ENCODE results near the gene RXFP1.

The RXFP1 gene

DNA sequence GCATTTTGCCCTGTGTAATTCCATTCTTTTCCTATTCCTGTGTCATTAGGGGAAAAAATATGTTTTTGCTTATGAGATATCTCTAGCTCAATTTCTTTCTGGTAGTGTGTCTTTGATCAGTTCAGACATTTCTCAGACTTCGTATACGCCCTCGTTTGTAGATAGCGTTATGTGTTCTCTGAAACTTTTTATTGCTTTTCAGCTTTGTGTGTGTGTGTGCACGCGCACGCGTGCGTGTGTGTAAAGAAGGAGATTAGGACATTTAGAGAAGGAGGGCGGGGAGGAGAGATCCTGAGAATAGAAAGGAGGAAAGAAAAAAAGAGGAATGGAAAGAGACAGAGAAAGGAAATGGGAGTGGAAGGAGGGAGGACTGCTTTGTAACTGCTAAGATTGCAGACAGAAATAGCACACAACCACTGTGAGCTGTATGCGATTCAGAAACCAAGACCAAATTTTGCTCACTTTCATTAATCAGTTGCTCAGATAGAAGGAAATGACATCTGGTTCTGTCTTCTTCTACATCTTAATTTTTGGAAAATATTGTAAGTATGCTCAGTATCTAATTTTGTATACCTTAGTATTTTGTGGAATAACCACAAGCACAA, at the start of gene RXFP1:
Gene RXFP1 (plus strand): TSS at position 399 of the 605 bp plus-strand sequence. CDS start 95 bp downstream, at position 494.
- DNase-seq = no peak

- no peak for DNase-seq
Observed at GRCh38 chr4:158481811-158482210, 39.9 kb upstream of the RXFP1 start.

DNA sequence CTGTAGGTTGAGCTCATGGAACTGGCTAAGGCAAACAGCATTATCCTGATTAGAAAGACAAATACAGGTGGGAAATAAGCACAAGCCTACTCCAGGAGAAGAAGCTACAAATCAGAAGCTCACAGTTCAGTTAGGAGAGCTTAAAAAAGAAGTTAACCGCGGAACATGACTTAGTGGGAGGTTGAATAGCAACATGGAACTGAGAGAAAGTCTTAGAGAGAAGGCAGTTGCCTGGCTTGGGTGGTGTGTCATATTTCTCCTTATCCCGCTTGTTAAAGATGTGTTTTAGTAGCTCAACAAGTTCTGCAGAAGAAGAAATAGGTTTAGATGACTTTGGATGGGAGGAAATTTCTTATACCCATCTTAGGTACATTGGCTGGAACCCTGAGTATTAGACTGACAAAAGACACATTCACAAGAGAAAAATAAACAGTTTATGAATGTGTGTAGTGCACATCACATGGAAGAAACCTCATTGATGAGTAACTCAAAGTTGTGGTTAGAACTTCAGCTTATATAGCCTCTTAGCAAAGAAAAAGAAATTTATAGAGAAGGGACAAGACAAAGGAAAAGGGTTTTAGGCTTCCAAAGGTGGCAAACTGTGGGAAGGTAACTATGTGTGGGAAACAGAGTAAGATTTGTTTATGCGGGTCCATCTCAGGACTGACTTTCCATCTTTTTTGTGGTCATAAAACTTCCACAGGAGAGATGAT, 37.4 kb upstream of the RXFP1 start:
- no peak for DNase-seq

GRCh38 chr4:158490629-158491028, 31.1 kb upstream of the RXFP1 start:
- DNase-seq = no peak

DNA sequence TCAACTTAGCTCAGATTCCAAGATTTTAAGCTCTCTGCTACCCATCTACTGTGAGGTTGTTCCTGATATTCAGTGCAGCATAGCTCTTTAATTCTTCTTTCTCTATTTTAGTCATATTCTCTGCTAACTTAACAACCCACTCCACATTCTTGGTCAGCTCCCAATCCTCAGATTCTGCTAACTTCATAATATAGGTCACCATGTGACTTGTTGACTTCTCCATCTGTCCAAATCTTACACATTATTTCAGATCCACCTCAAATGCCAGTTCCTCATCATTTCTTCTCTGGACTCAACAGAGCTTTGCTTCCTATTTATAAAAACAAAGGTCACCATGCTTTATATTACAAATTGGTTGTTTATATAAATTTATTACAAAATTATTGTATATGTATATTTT, 29.3 kb upstream of the RXFP1 start:
- no peak for DNase-seq

GRCh38 chr4:158496030-158496741, 25.5 kb upstream of the RXFP1 start:
- DNase-seq = no peak

DNA sequence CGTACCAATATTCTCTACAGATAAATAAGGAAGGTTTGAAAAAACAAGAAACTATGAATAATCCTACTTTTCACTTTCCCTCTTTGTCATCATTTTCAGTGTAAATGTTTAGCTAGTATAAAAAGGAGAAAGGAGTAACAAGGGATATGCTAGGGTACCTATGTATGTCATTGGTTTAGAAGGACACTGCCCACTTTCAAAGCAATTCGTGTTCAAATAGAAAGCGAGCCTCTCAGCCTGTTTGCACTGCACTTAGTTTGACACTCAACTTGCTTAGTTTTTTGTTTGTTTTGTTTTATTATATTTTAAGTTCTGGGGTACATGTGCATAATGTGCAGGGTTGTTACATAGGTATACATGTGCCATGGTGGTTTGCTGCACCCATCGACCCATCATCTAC, 21.6 kb upstream of the RXFP1 start:
- no peak for DNase-seq

GRCh38 chr4:158513256-158513655, 8.4 kb upstream of the RXFP1 start:
- peak; percentile 75 for DNase-seq

DNA sequence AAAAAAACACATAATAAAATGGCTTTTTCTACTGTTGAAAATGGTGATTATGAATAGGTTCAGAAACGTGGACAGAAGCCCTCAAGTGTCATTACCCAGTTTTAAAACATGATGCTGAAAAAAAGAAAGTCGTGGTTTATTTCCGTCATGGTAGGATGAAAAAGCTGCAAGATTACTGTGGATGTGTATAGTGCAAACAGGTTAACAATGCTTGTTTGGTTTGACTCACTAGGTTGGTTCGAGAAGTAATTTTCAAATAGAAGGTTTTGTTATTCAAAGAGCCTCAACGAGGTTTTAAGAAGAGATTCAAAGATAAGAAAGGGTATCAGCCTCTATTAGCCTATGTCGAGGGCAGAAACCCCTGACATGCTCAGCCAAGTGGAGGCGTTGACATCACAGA, 2.5 kb upstream of the RXFP1 start:
- no peak for DNase-seq

- DNase-seq = no peak
Observed at GRCh38 chr4:158523990-158524535, 2.4 kb downstream of the RXFP1 start.

DNA sequence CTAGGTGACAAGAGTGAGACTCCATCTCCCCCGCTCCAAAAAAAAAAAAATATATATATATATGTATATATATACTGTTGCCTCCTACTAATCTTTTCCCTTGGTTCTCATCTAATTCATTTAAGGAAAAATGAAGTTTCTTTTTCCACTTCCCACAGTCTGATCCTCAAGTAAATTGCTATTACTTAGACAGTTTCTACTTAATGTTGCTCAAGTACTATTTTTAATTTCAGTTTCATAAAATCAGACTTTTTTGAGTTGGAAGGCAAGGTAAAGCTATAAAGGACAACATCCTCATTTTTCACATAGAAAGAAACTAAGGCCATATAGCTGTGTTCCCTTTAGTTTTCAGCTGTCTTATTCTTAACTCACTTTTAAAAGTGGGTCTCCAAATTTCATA, 5.8 kb downstream of the RXFP1 start:
- DNase-seq = no peak

DNA sequence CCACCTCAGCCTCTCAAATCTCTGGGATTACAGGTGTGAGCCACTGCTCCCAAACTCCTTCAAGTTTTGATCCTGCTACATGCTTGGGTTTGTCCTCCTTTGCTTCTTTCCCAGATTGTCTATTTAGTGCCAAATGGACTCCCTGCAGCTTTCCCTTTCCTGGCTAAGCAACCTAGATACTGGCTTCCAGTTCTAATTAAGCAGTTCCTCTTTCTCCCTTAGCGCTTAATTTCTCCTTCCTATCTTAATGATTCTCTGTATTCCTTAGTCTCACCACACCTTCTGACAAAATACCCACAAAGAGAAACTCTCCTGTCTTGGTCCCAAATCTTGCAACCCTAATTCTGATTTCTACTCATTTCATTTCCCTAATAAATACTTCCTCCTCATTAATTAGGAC, 7.8 kb downstream of the RXFP1 start:
- DNase-seq = no peak

GRCh38 chr4:158530381-158530780, 8.7 kb downstream of the RXFP1 start:
- no peak for DNase-seq

- no peak for DNase-seq
Observed at GRCh38 chr4:158530898-158531297, 9.2 kb downstream of the RXFP1 start.

GRCh38 chr4:158532556-158533231, 11.0 kb downstream of the RXFP1 start:
- DNase-seq = no peak

DNA sequence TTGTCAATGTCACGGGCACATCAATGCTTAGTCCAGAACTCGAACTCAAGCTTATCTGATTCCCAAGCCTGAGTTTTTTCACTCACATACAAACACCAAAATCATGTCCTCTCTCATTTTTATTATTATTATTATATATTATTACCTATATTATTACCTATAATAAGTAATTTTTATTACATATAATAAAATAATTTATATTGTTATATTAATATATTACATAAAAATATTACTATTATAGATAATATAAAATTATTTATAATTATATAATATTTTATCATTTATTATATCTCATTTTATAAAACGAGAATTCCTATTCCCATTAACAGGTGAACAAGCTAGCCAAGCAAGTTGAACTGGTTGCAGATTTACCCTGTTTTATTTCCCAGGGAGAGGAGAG, 13.0 kb downstream of the RXFP1 start:
- no peak for DNase-seq

DNA sequence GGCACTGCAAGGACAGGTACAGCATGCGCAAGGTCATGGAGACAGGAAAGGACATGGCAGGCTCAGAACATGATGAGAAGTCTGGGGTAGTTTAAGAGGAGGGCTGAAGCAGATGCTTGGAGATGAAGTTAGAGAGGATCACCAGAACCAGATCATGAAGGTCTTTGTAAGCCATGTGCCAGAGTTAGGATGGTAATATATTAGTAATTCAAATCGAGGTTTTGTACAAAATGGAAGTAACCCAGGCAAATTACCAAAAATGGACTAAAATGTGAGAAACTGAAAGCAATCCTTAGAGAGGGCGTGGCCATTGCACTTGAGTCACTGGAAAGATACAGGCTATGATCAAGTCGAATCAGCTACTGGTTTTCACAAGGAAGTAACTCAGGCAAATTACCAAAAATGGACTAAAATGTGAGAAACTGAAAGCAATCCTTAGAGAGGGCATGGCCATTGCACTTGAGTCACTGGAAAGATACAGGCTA, 13.5 kb downstream of the RXFP1 start:
- no peak for DNase-seq

DNA sequence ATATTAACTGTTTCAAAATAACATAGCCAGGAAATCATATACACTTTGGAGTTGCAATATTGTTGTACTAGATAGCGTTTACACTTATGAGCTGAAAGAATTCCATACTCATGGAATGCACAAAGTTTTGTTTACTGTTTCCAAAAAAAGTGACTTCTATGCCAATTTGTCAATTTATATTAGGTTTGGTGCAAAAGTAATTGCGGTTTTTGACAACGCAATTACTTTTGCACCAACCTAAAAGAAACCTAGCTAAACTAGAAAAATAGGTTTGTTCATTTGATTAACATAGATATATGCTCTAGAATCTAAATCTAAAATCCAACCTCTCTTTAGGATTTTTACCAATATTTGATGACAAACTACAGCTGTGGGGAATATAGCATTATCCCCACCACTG, 15.2 kb downstream of the RXFP1 start:
- DNase-seq = no peak

DNA sequence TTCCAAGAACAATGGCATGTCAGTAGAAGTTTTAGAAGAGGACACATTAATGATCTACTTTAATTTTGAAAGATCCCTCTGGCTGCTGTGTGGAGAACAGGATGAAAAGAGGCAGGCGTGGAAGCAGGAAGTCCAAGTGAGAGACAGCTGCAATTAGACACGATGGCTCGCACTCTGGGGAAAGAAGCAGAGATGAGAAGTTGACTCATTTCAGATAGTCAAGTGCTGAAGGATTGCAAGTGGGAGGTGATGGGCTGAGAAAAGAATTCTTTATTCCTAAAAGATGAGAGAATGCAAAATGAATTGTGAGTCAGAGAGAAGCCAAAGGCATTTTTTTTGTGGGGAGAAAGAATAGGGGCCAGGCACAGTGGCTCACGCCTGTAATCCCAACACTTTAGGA, 16.5 kb downstream of the RXFP1 start:
- no peak for DNase-seq

GRCh38 chr4:158538911-158539310, 17.2 kb downstream of the RXFP1 start:
- DNase-seq = no peak

DNA sequence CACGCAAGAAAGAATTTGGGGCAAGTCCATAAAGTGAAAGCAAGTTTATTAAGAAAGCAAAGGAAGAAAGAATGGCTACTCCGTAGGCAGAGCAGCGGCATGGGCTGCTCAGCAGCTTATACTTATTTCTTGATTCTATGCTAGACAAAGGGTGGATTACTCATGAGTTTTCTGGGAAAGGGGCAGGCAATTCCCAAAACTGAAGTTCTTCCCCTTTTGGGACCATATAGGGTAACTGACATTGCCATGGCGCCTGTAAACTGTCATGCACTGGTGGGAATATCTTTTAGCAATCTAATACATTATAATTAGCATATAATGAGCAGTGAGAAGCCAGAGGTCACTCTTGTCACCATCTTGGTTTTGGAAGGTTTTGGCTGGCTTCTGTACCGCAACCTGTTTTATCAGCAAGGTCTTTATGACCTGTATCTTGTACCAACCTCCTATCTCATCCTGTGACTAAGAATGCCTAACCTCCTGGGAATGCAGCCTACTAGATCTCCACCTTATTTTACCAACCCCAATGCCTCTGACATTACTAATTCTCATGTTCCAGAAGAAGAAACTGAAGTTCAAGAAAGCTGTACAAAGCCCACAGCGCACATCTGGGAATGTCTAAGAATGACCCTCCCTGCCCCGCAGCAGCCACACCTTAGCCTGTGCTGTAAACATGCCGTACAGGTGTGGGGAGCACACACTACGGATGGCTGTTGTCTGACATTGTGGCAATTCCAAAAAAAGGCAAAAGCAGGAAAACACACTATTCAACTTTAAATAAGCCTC, 18.6 kb downstream of the RXFP1 start:
- no peak for DNase-seq

DNA sequence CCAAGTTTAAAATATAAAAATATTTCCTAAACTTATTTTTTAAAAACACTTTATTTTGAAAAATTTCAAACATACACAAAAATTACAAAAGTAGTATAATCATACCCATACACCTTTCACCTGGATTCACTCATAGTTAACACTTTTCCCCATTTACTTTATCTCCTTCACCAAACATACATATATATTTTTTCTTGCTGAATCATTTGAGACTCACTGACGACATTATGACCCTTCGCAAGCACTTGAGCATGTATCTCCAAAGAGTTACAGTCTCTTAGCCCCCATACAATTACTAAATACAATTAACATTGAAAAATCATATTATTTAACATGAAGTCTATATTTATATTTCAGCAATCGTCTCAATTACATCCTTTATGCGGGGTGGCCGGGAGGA, 19.8 kb downstream of the RXFP1 start:
- DNase-seq = no peak

Measured in GF-D8 (cell line).